Measurements from ENCODE around the gene RNF31. TPM values are rescaled to one million over a fixed set of nuclear protein-coding genes. Genes with fewer than 3 reads are reported as not detected.

Gene RNF31
- polyA plus RNA-seq, 2 of the 4 experiments (the other 2 are of a cell fraction): 5.7 to 20.8 TPM

DNA sequence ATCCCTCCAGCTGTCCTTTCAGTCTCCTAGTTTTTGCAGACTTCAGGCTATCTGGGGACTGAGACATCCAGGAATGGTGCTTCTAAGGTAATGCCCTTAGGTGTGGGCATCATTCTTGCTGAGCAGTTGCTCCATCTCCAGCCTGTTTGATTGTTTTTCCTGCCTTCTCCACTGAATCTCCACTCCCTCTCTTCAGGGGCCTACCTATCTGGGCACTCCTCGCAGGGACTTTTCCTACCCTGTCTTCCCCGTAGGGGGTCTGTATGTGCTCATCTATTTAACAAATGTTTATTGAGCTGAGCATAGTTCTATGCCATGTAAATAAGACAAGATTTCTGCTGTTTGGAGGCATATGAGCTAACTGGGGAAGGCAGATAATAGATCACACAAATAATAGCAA lies 14.3 kb upstream of the RNF31 start:
- TF ChIP-seq RCOR1 (IDR thresholded peaks at IDR 0.05; ENCODE audit: low read depth, low read length) (no peak), FOXS1 (CRISPR knock-in tag; IDR thresholded peaks at IDR 0.05) (no peak), RARB (CRISPR knock-in tag; IDR thresholded peaks at IDR 0.05) (no peak)
- CTCF ChIA-PET: interaction anchor here (0.6 to 2.4 kb wide), 6 partner anchors 13 to 574 kb away, joined by 3 to 13 read pairs (median 4); partner anchors contain the start of gene IRF9

DNA sequence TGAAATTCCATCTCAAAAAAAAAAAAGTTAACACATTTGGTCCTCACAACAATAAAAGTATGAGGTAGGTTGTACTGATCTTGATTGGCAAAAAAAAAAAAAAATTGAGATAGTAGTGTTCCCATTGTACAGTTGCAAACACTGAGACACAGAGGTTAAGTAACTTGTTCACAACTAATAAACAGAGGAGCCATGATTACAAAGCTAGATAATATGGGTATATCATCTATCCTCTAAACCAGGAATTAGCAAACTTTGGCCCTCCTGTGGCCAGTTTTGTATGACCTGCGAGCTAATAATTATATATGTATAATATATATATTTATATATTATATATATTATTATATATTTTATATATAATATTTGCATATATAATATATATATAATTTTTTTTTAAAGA lies 13.6 kb upstream of the RNF31 start:
- FAIRE-seq (no peak), ATAC-seq (no peak), DNase-seq (ENCODE audit: low read depth in 1 of 2, low spot score in 1 of 2) (no peak)
- Histone ChIP-seq H3K27ac (no peak overlapping the region), H3K4me1 (peaks cover 20% of the 10 kb centered on the region; the same call in 2 of the 3 replicates), H3K9me3 (no peaks in the 10 kb centered on the region), H3K4me3 (no peak overlapping the region), H3K4me2 (no peak overlapping the region)
- WGBS (ENCODE audit: missing lambda C conversion rate): 92% methylated on average over 1 of the region's 1 CpG
- POLR2A ChIA-PET: interaction anchor here (1.7 to 5.2 kb wide), 2 partner anchors 8 to 19 kb away, joined by 4 to 48 read pairs; partner anchors contain the start of genes DCAF11, EMC9 and NRL
- CTCF ChIA-PET: interaction anchor here (0.6 to 2.4 kb wide), 9 partner anchors 14 to 575 kb away, joined by 3 to 13 read pairs (median 4); partner anchors contain the start of gene IRF9
- TF ChIP-seq NR3C1 (IDR thresholded peaks at IDR 0.05): no peak
- TF ChIP-seq, protein P1, sequence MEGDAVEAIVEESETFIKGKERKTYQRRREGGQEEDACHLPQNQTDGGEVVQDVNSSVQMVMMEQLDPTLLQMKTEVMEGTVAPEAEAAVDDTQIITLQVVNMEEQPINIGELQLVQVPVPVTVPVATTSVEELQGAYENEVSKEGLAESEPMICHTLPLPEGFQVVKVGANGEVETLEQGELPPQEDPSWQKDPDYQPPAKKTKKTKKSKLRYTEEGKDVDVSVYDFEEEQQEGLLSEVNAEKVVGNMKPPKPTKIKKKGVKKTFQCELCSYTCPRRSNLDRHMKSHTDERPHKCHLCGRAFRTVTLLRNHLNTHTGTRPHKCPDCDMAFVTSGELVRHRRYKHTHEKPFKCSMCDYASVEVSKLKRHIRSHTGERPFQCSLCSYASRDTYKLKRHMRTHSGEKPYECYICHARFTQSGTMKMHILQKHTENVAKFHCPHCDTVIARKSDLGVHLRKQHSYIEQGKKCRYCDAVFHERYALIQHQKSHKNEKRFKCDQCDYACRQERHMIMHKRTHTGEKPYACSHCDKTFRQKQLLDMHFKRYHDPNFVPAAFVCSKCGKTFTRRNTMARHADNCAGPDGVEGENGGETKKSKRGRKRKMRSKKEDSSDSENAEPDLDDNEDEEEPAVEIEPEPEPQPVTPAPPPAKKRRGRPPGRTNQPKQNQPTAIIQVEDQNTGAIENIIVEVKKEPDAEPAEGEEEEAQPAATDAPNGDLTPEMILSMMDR (IDR thresholded peaks at IDR 0.05): no peak

More for the DNA sequence above, 14.3 kb upstream of the RNF31 start:
- Histone ChIP-seq H3K4me3 (no peak overlapping the region), H3K27ac (no peak overlapping the region), H3K4me1 (peaks cover 16% of the 10 kb centered on the region; the same call in 2 of the 3 replicates), H3K4me2 (no peak overlapping the region), H3K9me3 (no peaks in the 10 kb centered on the region)
- FAIRE-seq: no peak
- DNase-seq (ENCODE audit: low read depth in 1 of 2, low spot score in 1 of 2): no peak
- ATAC-seq: no peak
- POLR2A ChIA-PET: interaction anchor here (1.7 kb wide), 1 partner anchor 8 kb away, joined by 4 read pairs; the partner anchor contains the start of gene EMC9
- WGBS (ENCODE audit: missing lambda C conversion rate): 96% methylated on average over 2 of the region's 2 CpGs

DNA sequence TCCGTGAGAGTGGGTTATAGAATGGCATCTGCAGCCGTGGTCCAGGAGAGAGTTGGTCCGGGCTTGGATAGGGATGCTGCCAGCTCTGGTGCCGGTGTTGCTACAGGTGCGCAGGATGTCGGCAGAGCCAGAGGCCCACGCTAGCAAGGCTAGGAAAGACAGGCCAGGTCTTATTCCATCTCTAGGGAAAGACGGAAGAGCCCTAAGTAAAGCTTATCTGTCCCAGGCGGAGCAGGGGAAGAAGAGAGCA lies 11.8 kb upstream of the RNF31 start:
- Histone ChIP-seq H3K4me3 (peak overlapping the region; percentile 88), H3K27ac (peak overlapping the region; percentile 96 to 98), H3K9me3 (no peaks in the 10 kb centered on the region), H3K4me1 (peaks cover 32% of the 10 kb centered on the region), H3K4me2 (peak overlapping the region; percentile 98)
- FAIRE-seq: no peak
- ChIA-PET CTCF (interaction anchor here (0.5 to 5.4 kb wide), 13 partner anchors 9 to 82 kb away, joined by 3 to 47 read pairs (median 4); partner anchors contain the start of genes IRF9 and RNF31), POLR2A (interaction anchor here (1.0 to 5.2 kb wide), 10 partner anchors 9 to 135 kb away, joined by 3 to 48 read pairs (median 6); partner anchors contain the start of genes CHMP4A, DCAF11, IRF9 and NRL)
- peak; percentile 11; the same call in 1 of the 2 replicates for TF ChIP-seq PHF8 (IDR thresholded peaks at IDR 0.05; ENCODE audit: borderline replicate concordance, low read depth)
- no peak for TF ChIP-seq SREBF2 (IDR thresholded peaks at IDR 0.05)
- ATAC-seq: no peak; a peak in 1 of 6 replicates
- DNase-seq (ENCODE audit: low read depth in 1 of 2, low spot score in 1 of 2): no peak
- 22% methylated on average over 9 of the region's 9 CpGs for WGBS (ENCODE audit: missing lambda C conversion rate)

DNA sequence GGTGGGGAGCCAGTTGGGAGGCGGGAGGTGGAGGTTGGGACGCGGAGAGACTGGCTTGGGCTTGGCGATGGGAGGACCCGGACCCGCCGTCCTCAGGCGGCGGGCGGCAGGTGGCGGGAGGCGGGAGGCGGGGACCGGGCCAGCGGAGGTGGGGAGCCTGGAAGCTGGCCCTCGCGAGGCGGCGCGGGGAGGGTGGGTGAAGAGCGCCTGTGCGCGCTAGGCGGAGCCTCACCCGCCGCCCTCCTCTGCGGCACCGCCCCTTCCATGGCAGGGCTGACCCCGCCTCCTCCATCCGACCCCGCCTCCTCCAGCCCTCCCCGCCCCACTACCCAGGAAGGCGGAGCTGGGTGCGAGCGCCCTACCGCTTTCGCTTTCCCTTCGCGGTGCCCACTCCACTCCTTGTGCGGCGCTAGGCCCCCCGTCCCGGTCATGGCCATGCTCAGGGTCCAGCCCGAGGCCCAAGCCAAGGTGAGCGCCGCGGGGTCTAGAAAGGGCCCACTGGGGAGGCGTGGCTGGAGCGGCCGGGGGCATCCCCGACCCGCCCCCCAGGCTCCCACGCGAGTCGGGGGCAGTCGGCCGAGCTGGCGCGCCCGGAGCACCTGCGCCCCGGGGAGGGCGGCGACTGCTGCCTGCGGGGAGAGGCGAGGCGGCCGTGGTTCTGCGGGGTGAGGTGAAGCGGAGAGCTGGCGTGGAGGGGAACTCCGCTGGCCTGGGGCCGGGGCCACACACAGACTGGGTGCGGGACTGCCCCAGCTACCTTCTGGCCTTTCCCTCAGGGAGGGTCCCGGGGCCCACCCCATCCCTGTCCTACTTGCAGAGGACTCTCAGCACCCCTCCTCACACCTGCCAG lies 11.2 kb upstream of the RNF31 start, which contains the start of gene PSME1:
PSME1 (plus strand) TSS at position 361 of the 850 bp plus-strand sequence; CDS start at position 430, 69 bp downstream.
- FAIRE-seq (no peak), DNase-seq (ENCODE audit: low read depth in 1 of 2, low spot score in 1 of 2) (peak; percentile 81 to 86), ATAC-seq (peak; percentile 82 to 92)
- ChIA-PET POLR2A (interaction anchor here (0.6 to 5.2 kb wide), 11 partner anchors 9 to 357 kb away, joined by 3 to 48 read pairs (median 6); partner anchors contain the start of genes CHMP4A, DCAF11, IRF9 and NRL), CTCF (interaction anchor here (0.5 to 5.4 kb wide), 14 partner anchors 8 to 82 kb away, joined by 3 to 47 read pairs (median 4); partner anchors contain the start of genes IRF9 and RNF31)
- WGBS (ENCODE audit: missing lambda C conversion rate): 0% methylated on average over 7 of the region's 75 CpGs
- Histone ChIP-seq H3K27ac (peak within 1 kb of the TSS; percentile 96 to 98), H3K4me3 (peak within 1 kb of the TSS; percentile 88), H3K9me3 (no peaks in the 10 kb centered on the region), H3K4me1 (peaks cover 32% of the 10 kb centered on the region), H3K4me2 (peak within 1 kb of the TSS; percentile 98)
- TF ChIP-seq HDAC2 (IDR thresholded peaks at IDR 0.05) (no peak), MAFK (IDR thresholded peaks at IDR 0.05; ENCODE audit: partially characterized antibody) (no peak), JUN (IDR thresholded peaks at IDR 0.05) (peak in 1 of 2 experiments; percentile 49; a peak in 2 of 5 replicates), KDM1A (IDR thresholded peaks at IDR 0.05; ENCODE audit: low read depth) (no peak), EP300 (IDR thresholded peaks at IDR 0.05) (no peak), CHD2 (IDR thresholded peaks at IDR 0.05; ENCODE audit: low read length, partially characterized antibody) (peak; percentile 45), RAD21 (conservative IDR thresholded peaks at IDR 0.05 in 1 of 2, IDR thresholded peaks at IDR 0.05 in 1 of 2) (no peak), MYC (IDR thresholded peaks at IDR 0.05; ENCODE audit: borderline replicate concordance, low read length) (no peak), TP53 (CRISPR knock-in tag; IDR thresholded peaks at IDR 0.05) (no peak), EHF (CRISPR knock-in tag; IDR thresholded peaks at IDR 0.05) (no peak), BHLHE40 (IDR thresholded peaks at IDR 0.05; ENCODE audit: low read depth, low read length) (no peak), FOXS1 (CRISPR knock-in tag; IDR thresholded peaks at IDR 0.05) (no peak), NPAS2 (CRISPR knock-in tag; IDR thresholded peaks at IDR 0.05; ENCODE audit: borderline replicate concordance) (no peak), KDM5A (IDR thresholded peaks at IDR 0.05) (no peak)
- TF ChIP-seq, protein P2, sequence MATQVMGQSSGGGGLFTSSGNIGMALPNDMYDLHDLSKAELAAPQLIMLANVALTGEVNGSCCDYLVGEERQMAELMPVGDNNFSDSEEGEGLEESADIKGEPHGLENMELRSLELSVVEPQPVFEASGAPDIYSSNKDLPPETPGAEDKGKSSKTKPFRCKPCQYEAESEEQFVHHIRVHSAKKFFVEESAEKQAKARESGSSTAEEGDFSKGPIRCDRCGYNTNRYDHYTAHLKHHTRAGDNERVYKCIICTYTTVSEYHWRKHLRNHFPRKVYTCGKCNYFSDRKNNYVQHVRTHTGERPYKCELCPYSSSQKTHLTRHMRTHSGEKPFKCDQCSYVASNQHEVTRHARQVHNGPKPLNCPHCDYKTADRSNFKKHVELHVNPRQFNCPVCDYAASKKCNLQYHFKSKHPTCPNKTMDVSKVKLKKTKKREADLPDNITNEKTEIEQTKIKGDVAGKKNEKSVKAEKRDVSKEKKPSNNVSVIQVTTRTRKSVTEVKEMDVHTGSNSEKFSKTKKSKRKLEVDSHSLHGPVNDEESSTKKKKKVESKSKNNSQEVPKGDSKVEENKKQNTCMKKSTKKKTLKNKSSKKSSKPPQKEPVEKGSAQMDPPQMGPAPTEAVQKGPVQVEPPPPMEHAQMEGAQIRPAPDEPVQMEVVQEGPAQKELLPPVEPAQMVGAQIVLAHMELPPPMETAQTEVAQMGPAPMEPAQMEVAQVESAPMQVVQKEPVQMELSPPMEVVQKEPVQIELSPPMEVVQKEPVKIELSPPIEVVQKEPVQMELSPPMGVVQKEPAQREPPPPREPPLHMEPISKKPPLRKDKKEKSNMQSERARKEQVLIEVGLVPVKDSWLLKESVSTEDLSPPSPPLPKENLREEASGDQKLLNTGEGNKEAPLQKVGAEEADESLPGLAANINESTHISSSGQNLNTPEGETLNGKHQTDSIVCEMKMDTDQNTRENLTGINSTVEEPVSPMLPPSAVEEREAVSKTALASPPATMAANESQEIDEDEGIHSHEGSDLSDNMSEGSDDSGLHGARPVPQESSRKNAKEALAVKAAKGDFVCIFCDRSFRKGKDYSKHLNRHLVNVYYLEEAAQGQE (IDR thresholded peaks at IDR 0.05): peak; percentile 47; the same call in 1 of the 2 replicates
- TF ChIP-seq, protein P3, sequence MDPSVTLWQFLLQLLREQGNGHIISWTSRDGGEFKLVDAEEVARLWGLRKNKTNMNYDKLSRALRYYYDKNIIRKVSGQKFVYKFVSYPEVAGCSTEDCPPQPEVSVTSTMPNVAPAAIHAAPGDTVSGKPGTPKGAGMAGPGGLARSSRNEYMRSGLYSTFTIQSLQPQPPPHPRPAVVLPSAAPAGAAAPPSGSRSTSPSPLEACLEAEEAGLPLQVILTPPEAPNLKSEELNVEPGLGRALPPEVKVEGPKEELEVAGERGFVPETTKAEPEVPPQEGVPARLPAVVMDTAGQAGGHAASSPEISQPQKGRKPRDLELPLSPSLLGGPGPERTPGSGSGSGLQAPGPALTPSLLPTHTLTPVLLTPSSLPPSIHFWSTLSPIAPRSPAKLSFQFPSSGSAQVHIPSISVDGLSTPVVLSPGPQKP (IDR thresholded peaks at IDR 0.05; ENCODE audit: low read depth, low read length): no peak
